OCI-LY3 (cell line): ENCODE results near the gene STARD13.

ENCODE experiments used
- EZH2phosphoT487 ChIP-seq: fragments of 200-600 bp; shearing (Covaris generic); IDR thresholded peaks from 2 replicates; pipeline ENCODE4 v1.6.1; 2018; ENCODE audit warnings: antibody characterized with exemption, mixed run types, low read depth
- TF ChIP-seq, protein P1 (sequence below): fragments of 200-600, 300-600 bp; sonication (generic); IDR thresholded peaks from 2 replicates; pipeline ENCODE4 v1.5.1; 2014; ENCODE audit warnings: antibody characterized with exemption, low read length, low read depth

DNA sequence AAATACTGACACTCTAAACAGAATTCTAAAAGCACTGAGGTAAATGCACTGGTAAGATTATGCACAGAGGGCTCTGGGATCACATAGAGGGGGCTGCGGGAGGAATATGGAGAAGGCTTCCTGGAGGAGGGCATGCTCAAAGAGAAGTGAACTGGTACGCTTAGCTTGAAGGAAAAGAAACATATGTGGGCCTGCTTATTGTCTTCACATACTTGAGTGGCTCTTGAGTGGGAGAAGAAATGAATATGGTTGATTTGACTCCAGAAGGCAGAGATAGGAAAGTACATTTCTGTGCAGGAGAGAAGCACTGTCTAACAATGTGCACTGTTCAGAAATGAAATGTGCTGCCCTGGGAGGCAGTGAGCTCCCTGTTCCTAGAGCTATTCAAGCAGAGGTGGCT lies 178.2 kb downstream of the STARD13 start:
- TF ChIP-seq, protein P1, sequence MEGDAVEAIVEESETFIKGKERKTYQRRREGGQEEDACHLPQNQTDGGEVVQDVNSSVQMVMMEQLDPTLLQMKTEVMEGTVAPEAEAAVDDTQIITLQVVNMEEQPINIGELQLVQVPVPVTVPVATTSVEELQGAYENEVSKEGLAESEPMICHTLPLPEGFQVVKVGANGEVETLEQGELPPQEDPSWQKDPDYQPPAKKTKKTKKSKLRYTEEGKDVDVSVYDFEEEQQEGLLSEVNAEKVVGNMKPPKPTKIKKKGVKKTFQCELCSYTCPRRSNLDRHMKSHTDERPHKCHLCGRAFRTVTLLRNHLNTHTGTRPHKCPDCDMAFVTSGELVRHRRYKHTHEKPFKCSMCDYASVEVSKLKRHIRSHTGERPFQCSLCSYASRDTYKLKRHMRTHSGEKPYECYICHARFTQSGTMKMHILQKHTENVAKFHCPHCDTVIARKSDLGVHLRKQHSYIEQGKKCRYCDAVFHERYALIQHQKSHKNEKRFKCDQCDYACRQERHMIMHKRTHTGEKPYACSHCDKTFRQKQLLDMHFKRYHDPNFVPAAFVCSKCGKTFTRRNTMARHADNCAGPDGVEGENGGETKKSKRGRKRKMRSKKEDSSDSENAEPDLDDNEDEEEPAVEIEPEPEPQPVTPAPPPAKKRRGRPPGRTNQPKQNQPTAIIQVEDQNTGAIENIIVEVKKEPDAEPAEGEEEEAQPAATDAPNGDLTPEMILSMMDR, result no peak
- no peak for TF ChIP-seq EZH2phosphoT487
